MCF 10A (cell line): ENCODE measurements around the gene MORF4L1. TPM values are rescaled to one million over a fixed set of nuclear protein-coding genes. Genes with fewer than 3 reads are reported as not detected.

ENCODE experiments used
- BruUV-seq: library from RNA; stranded (reverse); fragments of 400-500 nt; replicated peaks from 2 replicates; lab custom pipeline; 2021; lab: Mats Ljungman, UMichigan
- CTCF ChIA-PET: fragments of 300-600 bp; sonication (Branson Sonifier 250); formaldehyde crosslinking; extraction: SDS; loops from one replicate; lab custom pipeline; 2021; ENCODE audit warnings: antibody characterized with exemption, inconsistent platforms; lab: Yijun Ruan, JAX
- POLR2A ChIA-PET: fragments of 300-600, 350-650 bp; sonication (Branson Sonifier 250); formaldehyde crosslinking; extraction: SDS; loops from one replicate; lab custom pipeline; 2020; ENCODE audit warnings: antibody characterized with exemption, inconsistent platforms; lab: Yijun Ruan, JAX
- DNase-seq: peaks from one replicate; pipeline ENCODE4 v3.0.0-alpha.2; 2018; ENCODE audit not compliant: unreplicated experiment
- H3K27ac Mint-ChIP-seq: one replicate; pipeline ENCODE4 v1.8.0; 2022; ENCODE audit warnings: mild to moderate bottlenecking, low read depth, mixed read lengths; ENCODE audit not compliant: unreplicated experiment
- H3K27me3 Mint-ChIP-seq: one replicate; pipeline ENCODE4 v1.8.0; 2022; ENCODE audit warnings: mixed read lengths; ENCODE audit not compliant: insufficient read depth, unreplicated experiment
- H3K36me3 Mint-ChIP-seq: one replicate; pipeline ENCODE4 v1.8.0; 2022; ENCODE audit warnings: mild to moderate bottlenecking, moderate library complexity, mixed read lengths; ENCODE audit not compliant: insufficient read depth, unreplicated experiment
- H3K4me1 Mint-ChIP-seq: one replicate; pipeline ENCODE4 v1.8.0; 2022; ENCODE audit warnings: mixed read lengths; ENCODE audit not compliant: insufficient read depth, unreplicated experiment
- H3K4me3 Mint-ChIP-seq: one replicate; pipeline ENCODE4 v1.8.0; 2022; ENCODE audit warnings: mild to moderate bottlenecking, moderate library complexity, mixed read lengths; ENCODE audit not compliant: unreplicated experiment
- H3K9me3 Mint-ChIP-seq: one replicate; pipeline ENCODE4 v1.8.0; 2022; ENCODE audit warnings: mixed read lengths; ENCODE audit not compliant: unreplicated experiment
- CTCF ChIP-seq: fragments of 200-600 bp; IDR thresholded peaks from one replicate; pipeline ENCODE4 v1.8.0; 2022; ENCODE audit warnings: antibody characterized with exemption, mild to moderate bottlenecking; ENCODE audit not compliant: unreplicated experiment
- intact Hi-C: fragments of 100-400 bp; cut with micrococcal nuclease; formaldehyde crosslinking; loops from 2 replicates; pipeline ENCODE4 v1.14.1; 2022
- total RNA-seq: library from RNA; stranded (reverse); gene quantifications from 2 replicates; pipeline ENCODE4 v1.2.3, GENCODE V29; 2022

Gene MORF4L1
- total RNA-seq, 1 experiment from 2014 or later = 264 TPM

GRCh38 chr15:78906316-78906620 is 33.6 kb downstream of the MORF4L1 start:
- no TSS peak for BruUV-seq
- ChIA-PET CTCF (interaction anchor here (0.5 to 6.8 kb wide), 3 partner anchors 71 to 279 kb away, joined by 4 to 51 read pairs (median 5); no protein-coding TSS in a partner anchor), POLR2A (interaction anchor here (0.9 to 2.4 kb wide), 2 partner anchors 25 to 33 kb away, joined by 3 to 9 read pairs; partner anchors contain the start of gene MORF4L1)
- Mint-ChIP-seq H3K27me3 (no peaks in the 10 kb centered on the region), H3K4me1 (peaks cover 12% of the 10 kb centered on the region), H3K27ac (peak overlapping the region; percentile 22), H3K4me3 (no peak overlapping the region), H3K9me3 (no peaks in the 10 kb centered on the region), H3K36me3 (peaks cover 98% of the 10 kb centered on the region)
- TF ChIP-seq CTCF = no peak
- DNase-seq = peak; percentile 73
- intact Hi-C loops = loop anchor here (5.0 kb wide), 1 partner anchor 71 kb away; no protein-coding TSS in a partner anchor

GRCh38 chr15:78907577-78907976 is 34.9 kb downstream of the MORF4L1 start:
- no TSS peak for BruUV-seq
- ChIA-PET POLR2A (interaction anchor here (2.4 kb wide), 1 partner anchor 34 kb away, joined by 9 read pairs; the partner anchor contains the start of gene MORF4L1), CTCF (interaction anchor here (0.6 to 6.8 kb wide), 9 partner anchors 17 to 277 kb away, joined by 3 to 51 read pairs (median 4); no protein-coding TSS in a partner anchor)
- no peak for DNase-seq
- H3K9me3 Mint-ChIP-seq = no peaks in the 10 kb centered on the region
- peak; percentile 26 for TF ChIP-seq CTCF
- H3K36me3 Mint-ChIP-seq = peaks cover 96% of the 10 kb centered on the region
- no peaks in the 10 kb centered on the region for H3K27me3 Mint-ChIP-seq
- peaks cover 12% of the 10 kb centered on the region for H3K4me1 Mint-ChIP-seq
- H3K27ac Mint-ChIP-seq = no peak overlapping the region
- H3K4me3 Mint-ChIP-seq = no peak overlapping the region
- intact Hi-C loops = loop anchor here (5.0 kb wide), 1 partner anchor 70 kb away; no protein-coding TSS in a partner anchor

DNA sequence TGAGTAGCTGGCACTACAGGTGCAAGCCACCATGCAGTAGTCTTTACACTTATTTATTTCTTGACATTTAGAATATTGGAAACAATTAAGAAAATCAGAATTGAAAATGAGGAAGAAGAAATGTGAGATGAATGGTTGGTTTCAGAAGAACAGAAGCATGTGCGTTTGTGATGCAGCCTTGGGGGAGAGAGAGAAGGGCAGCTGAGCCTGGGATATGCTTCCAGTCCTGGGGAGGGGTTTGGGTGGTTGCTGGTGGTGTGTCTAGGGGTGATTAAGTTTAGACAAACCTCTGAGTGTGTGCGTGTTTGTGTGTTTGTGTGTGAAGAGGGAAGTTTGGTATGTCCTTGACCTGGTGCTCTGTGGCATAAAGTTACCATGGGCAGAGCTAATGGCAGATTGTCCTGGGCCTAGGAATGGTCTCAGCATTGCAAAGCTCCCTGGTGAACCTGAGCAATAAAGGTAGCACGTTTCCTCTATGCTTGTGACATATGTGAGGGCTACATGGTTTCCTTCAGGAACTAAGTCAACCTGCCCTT is 36.5 kb downstream of the MORF4L1 start:
- Mint-ChIP-seq H3K36me3 (peaks cover 84% of the 10 kb centered on the region), H3K27me3 (no peaks in the 10 kb centered on the region), H3K27ac (no peak overlapping the region), H3K4me1 (peaks cover 12% of the 10 kb centered on the region), H3K4me3 (no peak overlapping the region), H3K9me3 (no peaks in the 10 kb centered on the region)
- ChIA-PET POLR2A (interaction anchor here (1.2 to 1.8 kb wide), 3 partner anchors 22 to 80 kb away, joined by 3 to 5 read pairs (median 4); no protein-coding TSS in a partner anchor), CTCF (interaction anchor here (0.5 to 6.8 kb wide), 18 partner anchors 12 to 886 kb away, joined by 3 to 51 read pairs (median 3); no protein-coding TSS in a partner anchor)
- intact Hi-C loops = loop anchor here (1.0 to 5.0 kb wide), 3 partner anchors 42 to 275 kb away; no protein-coding TSS in a partner anchor
- no peak for TF ChIP-seq CTCF
- BruUV-seq = no TSS peak
- no peak for DNase-seq

GRCh38 chr15:78909791-78910228 is 37.1 kb downstream of the MORF4L1 start:
- no peaks in the 10 kb centered on the region for H3K9me3 Mint-ChIP-seq
- DNase-seq = peak; percentile 66
- no peak overlapping the region for H3K27ac Mint-ChIP-seq
- H3K4me3 Mint-ChIP-seq = no peak overlapping the region
- ChIA-PET POLR2A (interaction anchor here (1.8 kb wide), 1 partner anchor 21 kb away, joined by 5 read pairs; no protein-coding TSS in a partner anchor), CTCF (interaction anchor here (0.5 to 6.8 kb wide), 13 partner anchors 12 to 1403 kb away, joined by 3 to 51 read pairs (median 3); no protein-coding TSS in a partner anchor)
- peaks cover 80% of the 10 kb centered on the region for H3K36me3 Mint-ChIP-seq
- peak; percentile 48 for TF ChIP-seq CTCF
- BruUV-seq = no TSS peak
- no peaks in the 10 kb centered on the region for H3K27me3 Mint-ChIP-seq
- intact Hi-C loops = loop anchor here (1.0 to 5.0 kb wide), 3 partner anchors 41 to 274 kb away; no protein-coding TSS in a partner anchor
- peaks cover 9% of the 10 kb centered on the region for H3K4me1 Mint-ChIP-seq
